GM12891 (cell line): ENCODE data around the gene RNF213.

ENCODE experiments used
- POLR2A ChIP-seq: IDR thresholded peaks from 2 replicates; pipeline ENCODE4 v1.6.1; 2011; ENCODE audit warnings: low read depth, low read length, control low read depth
- POLR2AphosphoS5 ChIP-seq: IDR thresholded peaks from 2 replicates; pipeline ENCODE4 v1.6.1; 2011; ENCODE audit warnings: low read depth, low read length, control low read depth
- SPI1 ChIP-seq: IDR thresholded peaks from 2 replicates; pipeline ENCODE4 v1.6.1; 2011; ENCODE audit warnings: low read depth, low read length, control low read depth
- TAF1 ChIP-seq: IDR thresholded peaks from 2 replicates; pipeline ENCODE4 v1.6.1; 2011; ENCODE audit warnings: low read depth, low read length, control low read depth

DNA sequence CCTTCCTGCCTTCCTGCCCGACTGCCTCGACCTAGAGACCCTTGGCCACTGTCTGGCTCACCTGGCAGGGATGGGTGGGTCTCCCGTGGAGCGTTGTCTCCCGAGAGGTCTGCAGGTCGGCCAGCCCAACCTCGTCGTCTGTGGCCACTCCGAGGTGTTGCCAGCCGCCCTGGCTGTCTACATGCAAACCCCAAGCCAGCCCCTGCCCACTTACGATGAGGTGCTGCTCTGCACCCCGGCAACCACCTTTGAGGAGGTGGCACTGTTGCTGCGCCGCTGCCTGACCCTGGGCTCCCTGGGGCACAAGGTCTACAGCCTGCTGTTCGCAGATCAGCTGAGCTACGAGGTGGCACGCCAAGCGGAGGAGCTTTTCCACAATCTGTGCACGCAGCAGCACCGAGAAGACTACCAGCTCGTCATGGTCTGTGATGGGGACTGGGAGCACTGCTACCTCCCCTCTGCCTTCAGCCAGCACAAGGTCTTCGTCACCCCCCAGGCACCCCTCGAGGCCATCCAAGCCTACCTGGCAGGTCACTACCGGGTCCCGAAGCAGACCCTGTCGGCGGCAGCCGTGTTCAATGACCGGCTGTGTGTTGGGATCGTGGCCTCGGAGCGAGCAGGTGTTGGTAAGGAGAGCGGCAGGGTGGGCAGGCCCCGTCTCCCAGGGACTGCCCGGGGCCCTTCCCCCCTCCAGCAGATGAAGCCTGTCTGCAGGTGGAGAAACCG lies 79.2 kb downstream of the RNF213 start:
- no peak for TF ChIP-seq POLR2A
- TF ChIP-seq TAF1, result no peak
- TF ChIP-seq POLR2AphosphoS5, result no peak
- TF ChIP-seq SPI1, result no peak
